ENCODE data around the gene ING5. TPM values are rescaled to one million over a fixed set of nuclear protein-coding genes. Genes with fewer than 3 reads are reported as not detected.
A peak's percentile ranks its signal among the peaks of the same experiment; 100 is the strongest.

The ING5 gene
- total RNA-seq, 1 donor from 2014 or later, result 16.3 TPM

- Mint-ChIP-seq H3K27ac (ENCODE audit: unreplicated experiment) (no peak overlapping the region), H3K4me3 (ENCODE audit: unreplicated experiment) (no peak overlapping the region)
Observed at GRCh38 chr2:241673189-241673663, 28.6 kb upstream of the ING5 start.

GRCh38 chr2:241673797-241674725, 27.8 kb upstream of the ING5 start:
- no peak for DNase-seq (ENCODE audit: low spot score)
- peak overlapping the region; percentile 41 for H3K27ac Mint-ChIP-seq (ENCODE audit: unreplicated experiment)
- H3K36me3 Mint-ChIP-seq (ENCODE audit: low read depth), result peaks cover 9% of the 10 kb centered on the region
- no peaks in the 10 kb centered on the region for H3K9me3 Mint-ChIP-seq (ENCODE audit: low read depth)
- H3K4me3 Mint-ChIP-seq (ENCODE audit: unreplicated experiment), result no peak overlapping the region
- TF ChIP-seq CTCF (IDR thresholded peaks at IDR 0.05), result no peak
- H3K27me3 Mint-ChIP-seq (ENCODE audit: low read depth), result no peaks in the 10 kb centered on the region
- no peaks in the 10 kb centered on the region for H3K4me1 Mint-ChIP-seq (ENCODE audit: low read depth)

More at GRCh38 chr2:241673189-241673663, 28.6 kb upstream of the ING5 start:
- DNase-seq (ENCODE audit: low spot score), result no peak
- no peak for TF ChIP-seq CTCF (IDR thresholded peaks at IDR 0.05)
- no peaks in the 10 kb centered on the region for H3K4me1 Mint-ChIP-seq (ENCODE audit: low read depth)
- H3K36me3 Mint-ChIP-seq (ENCODE audit: low read depth), result peaks cover 11% of the 10 kb centered on the region
- H3K27me3 Mint-ChIP-seq (ENCODE audit: low read depth), result no peaks in the 10 kb centered on the region
- no peaks in the 10 kb centered on the region for H3K9me3 Mint-ChIP-seq (ENCODE audit: low read depth)

DNA sequence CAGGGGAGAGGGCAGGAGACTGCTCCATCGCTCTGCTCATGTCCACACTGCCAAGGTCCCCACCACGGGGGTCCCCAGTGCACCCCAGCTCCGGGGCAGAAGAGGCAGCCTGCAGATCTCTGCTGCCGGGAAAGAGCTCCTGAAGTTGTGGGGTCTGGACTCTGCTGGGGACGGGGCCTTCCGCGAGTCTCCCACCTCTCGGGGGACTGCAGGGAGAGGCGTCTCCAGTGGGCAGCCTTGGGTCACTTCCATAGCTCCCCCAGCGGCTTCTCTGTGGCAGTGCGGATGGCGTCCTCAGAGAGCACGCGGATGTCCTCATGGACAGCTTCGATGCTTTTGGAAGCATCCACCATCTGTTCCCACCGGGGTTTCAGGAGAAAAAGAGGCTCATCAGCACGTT, 26.0 kb upstream of the ING5 start:
- DNase-seq (ENCODE audit: low spot score), result no peak
- no peaks in the 10 kb centered on the region for H3K9me3 Mint-ChIP-seq (ENCODE audit: low read depth)
- H3K27ac Mint-ChIP-seq (ENCODE audit: unreplicated experiment), result no peak overlapping the region
- peaks cover 9% of the 10 kb centered on the region for H3K4me1 Mint-ChIP-seq (ENCODE audit: low read depth)
- peaks cover 10% of the 10 kb centered on the region for H3K36me3 Mint-ChIP-seq (ENCODE audit: low read depth)
- peak; percentile 13 for TF ChIP-seq CTCF (IDR thresholded peaks at IDR 0.05)
- H3K27me3 Mint-ChIP-seq (ENCODE audit: low read depth), result no peaks in the 10 kb centered on the region
- H3K4me3 Mint-ChIP-seq (ENCODE audit: unreplicated experiment), result no peak overlapping the region

DNA sequence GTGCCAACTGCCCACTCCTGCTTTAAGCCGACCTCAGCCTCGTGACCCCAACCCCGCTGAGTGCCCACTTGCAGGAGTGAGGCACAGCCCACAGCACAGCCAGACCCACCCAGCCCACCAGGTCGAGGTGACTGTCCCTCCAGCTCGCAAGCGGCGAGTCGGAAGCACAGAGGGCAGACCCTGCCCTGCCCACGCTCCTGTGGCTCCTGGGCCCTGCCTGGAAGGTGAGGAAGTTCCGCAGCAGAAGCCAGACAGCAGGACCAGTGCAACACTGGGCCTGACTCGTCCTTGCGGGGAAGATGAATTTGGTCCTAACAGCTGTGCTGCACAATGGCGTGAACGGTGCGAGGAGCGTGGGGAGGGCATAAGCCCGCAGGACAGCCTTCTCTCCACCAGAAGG, 25.2 kb upstream of the ING5 start:
- H3K27ac Mint-ChIP-seq (ENCODE audit: unreplicated experiment), result no peak overlapping the region
- H3K9me3 Mint-ChIP-seq (ENCODE audit: low read depth), result no peaks in the 10 kb centered on the region
- peaks cover 17% of the 10 kb centered on the region for H3K4me1 Mint-ChIP-seq (ENCODE audit: low read depth)
- DNase-seq (ENCODE audit: low spot score), result no peak
- peaks cover 8% of the 10 kb centered on the region for H3K36me3 Mint-ChIP-seq (ENCODE audit: low read depth)
- TF ChIP-seq CTCF (IDR thresholded peaks at IDR 0.05), result no peak
- H3K27me3 Mint-ChIP-seq (ENCODE audit: low read depth), result no peaks in the 10 kb centered on the region
- H3K4me3 Mint-ChIP-seq (ENCODE audit: unreplicated experiment), result no peak overlapping the region

- Mint-ChIP-seq H3K4me1 (ENCODE audit: low read depth) (peaks cover 18% of the 10 kb centered on the region), H3K4me3 (ENCODE audit: unreplicated experiment) (no peak overlapping the region), H3K27me3 (ENCODE audit: low read depth) (no peaks in the 10 kb centered on the region), H3K27ac (ENCODE audit: unreplicated experiment) (no peak overlapping the region), H3K9me3 (ENCODE audit: low read depth) (no peaks in the 10 kb centered on the region), H3K36me3 (ENCODE audit: low read depth) (peaks cover 6% of the 10 kb centered on the region)
- no peak for TF ChIP-seq CTCF (IDR thresholded peaks at IDR 0.05)
- DNase-seq (ENCODE audit: low spot score), result no peak
Observed at GRCh38 chr2:241677392-241677791, 24.4 kb upstream of the ING5 start.

Data from chondrocyte (in vitro differentiated cells).